DMS79 treated with DMSO at 0.1 percent for 48 hours (cell line): Measurements from ENCODE around the gene MYCBPAP.

Source experiments
- DNase-seq: peaks from one replicate; lab custom pipeline; 2025; lab: John Stamatoyannopoulos, UW

Gene MYCBPAP

DNA sequence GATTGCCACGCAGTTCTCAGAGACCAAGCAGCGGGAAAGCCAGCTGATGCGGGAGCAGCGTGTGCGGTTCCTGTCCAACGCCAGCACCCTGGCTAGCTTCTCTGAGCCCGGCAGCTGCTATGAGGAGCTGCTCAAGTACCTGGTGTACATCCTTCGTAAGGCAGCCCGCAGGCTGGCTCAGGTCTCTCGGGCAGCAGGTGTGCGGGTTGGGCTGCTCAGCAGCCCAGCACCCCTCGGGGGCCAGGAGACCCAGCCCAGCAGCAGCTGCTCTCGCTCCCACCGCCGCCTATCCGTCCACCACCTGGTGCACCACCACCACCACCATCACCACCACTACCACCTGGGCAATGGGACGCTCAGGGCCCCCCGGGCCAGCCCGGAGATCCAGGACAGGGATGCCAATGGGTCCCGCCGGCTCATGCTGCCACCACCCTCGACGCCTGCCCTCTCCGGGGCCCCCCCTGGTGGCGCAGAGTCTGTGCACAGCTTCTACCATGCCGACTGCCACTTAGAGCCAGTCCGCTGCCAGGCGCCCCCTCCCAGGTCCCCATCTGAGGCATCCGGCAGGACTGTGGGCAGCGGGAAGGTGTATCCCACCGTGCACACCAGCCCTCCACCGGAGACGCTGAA, 67.5 kb downstream of the MYCBPAP start:
- DNase-seq = peak; percentile 31

GRCh38 chr17:50576864-50577263, 68.6 kb downstream of the MYCBPAP start:
- no peak for DNase-seq

GRCh38 chr17:50577451-50577954, 69.3 kb downstream of the MYCBPAP start:
- DNase-seq = no peak

DNA sequence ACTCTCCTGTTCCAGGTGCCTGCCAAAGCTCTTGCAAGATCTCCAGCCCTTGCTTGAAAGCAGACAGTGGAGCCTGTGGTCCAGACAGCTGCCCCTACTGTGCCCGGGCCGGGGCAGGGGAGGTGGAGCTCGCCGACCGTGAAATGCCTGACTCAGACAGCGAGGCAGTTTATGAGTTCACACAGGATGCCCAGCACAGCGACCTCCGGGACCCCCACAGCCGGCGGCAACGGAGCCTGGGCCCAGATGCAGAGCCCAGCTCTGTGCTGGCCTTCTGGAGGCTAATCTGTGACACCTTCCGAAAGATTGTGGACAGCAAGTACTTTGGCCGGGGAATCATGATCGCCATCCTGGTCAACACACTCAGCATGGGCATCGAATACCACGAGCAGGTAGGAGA, 69.9 kb downstream of the MYCBPAP start:
- no peak for DNase-seq

DNA sequence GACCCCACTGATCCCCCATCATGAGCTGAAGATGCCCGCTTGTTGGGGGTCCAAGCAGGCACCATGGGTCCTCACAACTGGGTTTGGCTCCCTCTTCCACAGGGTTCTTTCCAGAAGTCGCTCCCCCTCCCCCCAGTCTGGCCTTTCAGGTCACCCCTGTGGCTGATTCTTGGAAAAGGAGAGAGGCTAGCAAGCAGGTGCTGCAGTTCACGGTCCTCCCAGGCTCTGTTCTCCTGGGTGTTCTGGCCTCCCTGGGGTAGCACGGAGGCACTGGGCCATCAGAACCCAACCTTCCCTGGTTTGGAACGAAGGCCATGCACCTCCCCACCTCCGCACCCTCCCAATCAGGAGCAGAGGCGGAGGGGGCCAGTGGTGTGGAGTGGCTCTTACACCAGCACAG, 71.2 kb downstream of the MYCBPAP start:
- DNase-seq = no peak

GRCh38 chr17:50580646-50581045, 72.4 kb downstream of the MYCBPAP start:
- DNase-seq = no peak
